Mucosa of gallbladder (tissue), 1 donor: ENCODE data around the gene HOXA9. TPM values are rescaled to one million over a fixed set of nuclear protein-coding genes. Genes with fewer than 3 reads are reported as not detected.

Experiments
- DNase-seq: peaks from one replicate; pipeline ENCODE4 v3.0.0-alpha.2; 2020; ENCODE audit warnings: low spot score
- total RNA-seq: library from RNA; stranded (reverse); gene quantifications from one replicate; pipeline ENCODE4 v1.2.1, GENCODE V29; 2021
- donor health status: DM: no; HTN: no; CAD: no.

HOXA9 gene
- total RNA-seq, 1 donor from 2014 or later, result 0.17 TPM

DNA sequence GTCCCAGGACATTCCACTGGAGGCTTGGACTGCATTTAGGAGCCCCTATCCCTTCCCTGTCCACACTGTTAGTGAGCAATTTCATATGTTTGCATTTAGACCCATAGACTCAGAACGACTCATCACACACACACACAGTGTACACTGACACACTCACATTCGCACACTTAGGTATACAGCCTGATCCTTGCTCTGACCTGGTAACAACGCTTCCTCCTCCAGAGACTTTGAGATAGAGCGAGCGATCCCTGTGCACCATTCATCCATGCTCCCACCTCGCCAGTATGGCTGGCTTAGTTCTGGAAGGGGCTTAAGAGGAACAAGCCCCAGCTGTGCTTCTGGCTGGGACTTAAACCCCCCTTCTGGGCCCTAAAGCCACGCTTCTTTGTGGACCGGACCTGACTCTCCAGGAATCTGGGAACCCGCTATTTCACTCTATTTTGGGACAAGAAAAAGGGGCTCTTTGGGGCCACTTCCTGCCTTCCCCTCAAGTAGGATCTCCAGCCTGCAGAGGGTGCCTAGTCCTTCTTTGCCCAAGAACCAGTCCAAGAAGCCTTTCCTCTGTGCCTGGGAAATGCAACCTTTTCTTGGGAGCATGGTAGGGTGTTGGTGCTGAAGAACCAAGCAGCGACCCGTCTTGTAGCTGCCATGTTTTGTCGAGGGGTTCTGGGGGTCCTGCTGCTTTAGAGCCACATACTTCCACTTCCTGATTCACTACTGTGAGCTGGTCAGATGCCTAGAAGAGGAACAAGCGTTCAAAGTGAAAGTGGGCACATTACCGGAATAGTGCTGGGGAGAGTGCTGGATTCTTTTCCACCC is 35.6 kb upstream of the HOXA9 start:
- DNase-seq, result no peak

DNA sequence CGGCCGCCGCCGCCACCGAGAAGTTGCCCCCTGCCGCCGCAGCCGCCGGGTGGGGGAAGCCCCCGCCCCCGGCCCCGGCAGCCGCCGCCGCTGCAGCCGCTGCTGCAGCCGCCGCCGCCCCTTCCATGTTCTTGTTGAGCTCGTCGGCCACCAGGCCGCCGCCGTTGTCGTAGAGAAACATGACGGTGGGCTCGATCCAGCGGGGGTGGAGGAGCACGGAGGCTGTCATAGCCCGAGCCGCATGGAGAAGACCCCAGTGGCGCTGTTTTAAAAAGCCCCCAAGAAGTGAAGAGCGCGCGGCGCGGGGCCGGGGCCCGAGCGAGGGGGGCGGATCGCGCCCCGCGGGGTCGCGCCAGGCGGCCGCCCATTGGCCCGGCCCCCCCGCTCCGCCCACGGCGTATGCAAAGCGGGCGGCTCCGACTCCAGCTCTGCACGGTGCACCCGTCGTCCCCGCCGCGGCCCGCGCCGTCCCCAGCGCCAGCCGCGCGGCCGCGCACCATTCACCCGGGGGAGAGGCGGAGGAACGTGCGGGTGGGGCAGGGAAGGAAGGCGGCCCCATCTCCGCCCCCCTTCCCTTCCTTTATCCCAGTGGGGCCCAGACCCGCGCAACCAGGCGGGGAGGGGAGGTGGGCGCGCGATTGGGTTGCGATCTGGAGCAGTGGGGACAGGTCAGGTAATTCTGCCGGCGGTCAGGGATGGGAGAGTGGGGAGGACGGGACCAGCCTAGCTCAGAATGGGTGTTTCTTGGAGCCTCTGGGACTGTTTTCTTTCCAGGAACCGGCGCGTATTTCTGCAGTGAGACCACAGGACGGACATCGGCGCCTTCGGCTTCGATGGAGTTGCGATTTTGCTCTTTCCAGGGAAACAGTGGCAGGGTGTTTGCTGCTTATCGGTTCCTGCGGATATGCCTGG is 34.8 kb upstream of the HOXA9 start, which contains the start of gene HOXA13:
HOXA13 (minus strand) TSS at position 243 of the 912 bp plus-strand sequence; CDS start at position 229, 14 bp downstream.
- no peak for DNase-seq

DNA sequence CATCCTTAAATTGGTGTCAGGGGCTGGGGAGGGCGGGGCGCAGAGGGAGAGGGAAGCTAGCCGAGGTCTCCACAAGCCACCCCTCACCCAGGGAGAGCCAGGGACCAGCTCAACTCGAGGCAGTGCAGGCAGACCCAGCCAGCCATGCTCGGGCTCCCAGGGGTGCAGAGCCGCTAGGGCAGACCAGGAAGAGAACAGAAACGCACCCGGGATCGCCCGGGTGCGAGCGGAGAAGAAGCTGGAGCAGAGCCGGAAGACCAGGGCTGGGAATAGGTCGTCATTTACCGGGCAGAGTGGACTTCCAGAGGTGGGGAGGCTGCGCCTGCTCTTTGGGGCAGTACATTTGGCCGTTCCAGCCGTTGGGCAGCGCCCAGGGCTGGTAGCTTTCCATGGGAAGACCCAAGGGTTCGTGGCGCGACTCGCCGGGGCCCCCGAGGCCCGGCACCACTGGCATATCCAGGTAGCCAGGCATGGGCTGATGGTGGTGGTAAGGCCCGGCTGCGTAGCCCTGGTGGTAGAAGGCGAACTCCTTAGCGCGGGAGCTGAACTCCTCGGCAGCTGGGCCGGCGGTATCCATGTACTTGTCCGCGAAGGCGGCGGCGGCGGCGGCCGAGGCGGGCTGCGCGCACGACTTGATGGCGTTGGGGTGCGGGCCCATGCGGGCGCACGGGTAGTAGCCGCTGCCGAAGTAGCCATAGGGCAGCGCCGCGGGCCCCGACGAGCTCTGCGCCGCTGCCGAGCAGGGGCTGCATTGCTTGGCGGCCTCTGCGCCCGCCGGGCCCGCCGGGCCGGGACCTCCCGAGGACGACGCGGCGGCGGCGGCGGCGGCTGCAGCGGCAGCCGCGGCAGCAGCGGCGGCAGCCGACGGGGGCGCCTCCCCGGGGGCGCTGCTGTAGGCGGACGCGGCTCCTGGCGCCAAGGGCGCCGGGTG is 33.8 kb upstream of the HOXA9 start:
- no peak for DNase-seq

DNA sequence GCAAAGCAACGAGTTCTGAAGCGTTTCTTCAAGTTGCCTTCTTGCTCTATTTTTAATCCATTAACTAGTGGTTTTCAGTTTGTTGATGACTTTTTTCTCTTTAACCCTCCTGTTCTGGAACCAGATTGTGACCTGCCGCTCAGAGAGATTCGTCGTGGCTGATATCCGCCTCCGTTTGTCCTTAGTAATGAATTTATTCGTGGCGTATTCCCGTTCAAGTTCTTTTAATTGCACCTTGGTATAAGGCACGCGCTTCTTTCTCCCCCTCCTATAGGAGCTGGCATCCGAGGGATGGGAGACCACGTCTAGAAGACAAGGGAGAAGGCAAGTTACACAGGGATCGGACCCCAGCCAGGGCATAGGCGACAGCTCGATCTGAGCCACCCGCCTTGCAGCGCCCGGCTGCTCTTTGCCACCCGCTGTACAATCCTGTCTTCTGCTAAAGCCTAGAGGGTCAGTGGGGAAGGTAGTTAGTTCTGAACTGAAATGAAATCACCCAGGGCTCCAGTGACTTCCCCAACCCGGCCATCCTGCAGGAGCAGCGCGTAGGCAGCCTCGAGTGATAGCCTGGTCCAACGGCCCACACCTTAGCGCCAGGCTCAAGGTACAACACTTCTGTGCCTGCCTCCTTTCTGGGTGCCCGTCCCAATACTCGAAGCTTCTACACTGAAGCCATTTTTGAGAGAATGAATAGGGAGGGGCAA is 33.0 kb upstream of the HOXA9 start:
- no peak for DNase-seq

DNA sequence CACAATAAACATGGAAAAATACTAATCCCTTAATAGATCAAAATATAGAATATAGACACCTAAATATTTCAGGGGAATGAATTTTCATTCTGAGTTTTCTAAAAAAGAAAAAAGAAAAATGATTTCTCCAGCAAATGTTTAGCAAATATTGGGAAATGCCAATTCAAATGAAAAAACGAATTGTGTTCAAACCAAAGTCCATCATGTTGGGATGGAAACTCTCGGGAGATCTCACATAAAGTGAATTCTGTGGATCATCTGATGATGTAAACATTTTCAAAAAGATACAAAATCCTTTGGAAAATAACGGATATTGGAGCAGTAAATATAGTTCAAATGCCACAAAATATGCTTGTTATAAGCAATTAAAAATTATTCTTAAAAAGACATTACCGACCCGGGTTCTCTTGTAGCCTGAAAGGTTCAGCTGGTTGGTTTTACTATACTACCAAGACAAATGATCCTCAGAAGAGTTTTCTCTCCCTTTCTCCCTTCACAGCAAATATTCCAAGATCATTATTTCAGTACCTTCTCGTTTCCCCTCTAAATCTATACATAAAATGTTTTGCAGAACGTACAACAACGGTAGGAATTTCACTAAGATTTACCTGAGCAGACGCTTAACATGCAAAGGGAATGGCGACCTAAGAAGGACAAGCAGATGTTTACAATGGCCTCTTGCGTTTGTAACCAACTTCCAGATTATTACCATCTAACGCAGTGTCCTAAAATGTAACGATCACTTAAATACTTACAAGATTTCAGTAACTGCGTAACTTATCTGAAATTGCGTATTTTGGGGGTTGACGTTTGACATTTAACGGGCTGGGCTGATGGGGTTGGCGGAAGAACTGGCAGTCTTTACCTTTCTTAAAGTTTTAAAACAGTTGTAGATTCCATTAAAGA is 32.1 kb upstream of the HOXA9 start:
- DNase-seq, result no peak

DNA sequence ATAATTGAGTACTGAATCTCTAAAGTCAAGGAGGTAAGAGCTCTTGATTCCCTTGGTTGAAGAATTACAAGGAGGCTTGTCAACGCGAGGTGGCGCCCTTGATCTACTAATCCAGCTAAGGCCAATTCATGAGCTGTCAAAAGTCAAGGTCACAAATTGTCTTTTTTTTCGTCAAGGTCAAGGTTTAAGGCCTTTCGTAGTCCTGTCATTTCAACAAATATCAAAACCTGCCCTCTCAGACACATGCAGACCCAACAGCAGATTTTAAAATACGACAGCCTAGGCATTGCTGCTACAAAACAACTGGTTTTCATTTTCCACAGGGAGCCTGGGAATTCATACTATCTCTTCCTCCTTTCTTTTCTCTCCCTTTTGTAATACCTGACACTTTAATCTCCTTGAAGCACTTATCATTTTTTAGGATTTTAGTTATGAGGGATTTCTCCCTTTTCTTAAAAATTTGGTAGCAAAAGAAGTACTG is 31.0 kb upstream of the HOXA9 start:
- peak; percentile 82 for DNase-seq

DNA sequence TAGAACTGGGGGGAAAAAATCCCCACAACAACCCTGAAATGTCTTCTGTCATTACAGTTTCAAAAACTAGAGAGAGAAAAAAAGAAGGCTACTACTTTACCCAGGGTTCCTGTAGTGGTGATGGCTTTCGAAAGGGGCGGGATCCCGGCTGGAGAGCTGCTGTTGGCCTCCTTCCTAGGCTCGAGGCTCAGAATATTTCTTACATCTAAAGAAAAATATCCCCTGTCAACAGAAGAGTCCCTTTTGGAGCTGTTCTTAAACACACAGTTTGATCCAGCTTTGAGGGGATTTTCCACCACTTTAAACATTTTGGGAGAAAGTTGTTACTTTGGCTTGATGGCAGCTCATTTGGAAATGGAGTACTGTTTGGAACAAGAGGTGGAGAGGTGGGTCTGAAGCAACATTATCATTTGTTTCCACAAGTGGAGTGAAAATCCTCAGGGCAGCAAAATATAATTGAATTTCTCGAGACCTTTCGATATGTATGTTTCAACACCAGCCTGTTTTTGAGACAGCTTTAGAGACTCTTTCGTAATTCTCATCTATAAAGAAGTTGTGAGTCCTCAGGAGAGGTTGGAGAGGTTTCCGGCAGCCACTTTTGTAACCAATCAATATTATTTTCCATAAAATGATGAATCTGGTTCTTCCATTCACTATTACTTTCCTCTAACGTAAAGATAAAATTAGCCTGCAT is 29.5 kb upstream of the HOXA9 start:
- no peak for DNase-seq

DNA sequence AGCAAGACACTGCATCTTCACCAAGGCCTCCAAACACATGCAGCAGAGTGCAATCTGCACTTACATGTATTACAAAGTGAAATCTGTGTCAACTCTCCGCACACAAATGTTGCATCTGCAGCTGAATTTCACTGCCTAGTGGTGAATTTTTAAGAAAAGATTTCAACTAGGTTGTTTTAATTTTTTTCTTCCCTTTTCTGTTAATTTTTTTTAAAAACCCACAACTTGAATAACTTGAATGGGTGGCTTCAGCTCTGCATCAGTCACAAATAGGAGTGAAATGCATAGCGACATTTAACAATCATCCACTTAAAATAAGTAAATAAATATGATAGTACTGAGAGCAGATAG is 28.6 kb upstream of the HOXA9 start:
- DNase-seq, result no peak

DNA sequence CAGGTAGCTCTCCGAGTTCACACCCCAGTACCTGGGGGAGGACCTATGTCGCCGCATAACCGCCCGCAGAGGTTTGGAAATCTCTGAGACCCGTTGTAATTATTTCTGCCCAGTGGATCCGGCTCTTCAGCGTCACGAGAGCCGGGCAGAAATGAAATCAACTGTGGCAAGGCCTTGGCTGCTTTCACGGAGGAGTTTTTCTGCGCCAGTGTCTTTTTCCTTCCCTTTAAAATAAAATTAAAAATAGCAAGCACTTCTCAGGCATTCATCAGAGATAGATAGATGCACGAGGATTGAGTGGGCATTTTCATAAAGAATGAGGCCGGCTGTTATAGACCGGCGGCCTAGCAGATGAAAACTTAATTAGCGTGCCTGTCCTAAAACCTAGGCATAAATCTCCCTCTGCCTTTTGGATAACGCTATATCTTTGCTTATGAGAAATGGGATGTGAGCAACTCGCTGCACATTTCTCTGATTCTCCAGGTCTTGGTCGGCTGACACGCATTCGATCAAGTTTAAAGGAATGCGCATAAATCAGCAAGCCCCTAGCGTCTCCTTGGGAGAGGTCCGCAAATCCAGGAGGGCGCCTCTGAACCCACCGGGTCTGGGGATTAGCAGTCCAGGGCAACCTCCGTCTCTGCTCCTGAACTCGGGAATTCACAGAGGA is 28.1 kb upstream of the HOXA9 start:
- no peak for DNase-seq

DNA sequence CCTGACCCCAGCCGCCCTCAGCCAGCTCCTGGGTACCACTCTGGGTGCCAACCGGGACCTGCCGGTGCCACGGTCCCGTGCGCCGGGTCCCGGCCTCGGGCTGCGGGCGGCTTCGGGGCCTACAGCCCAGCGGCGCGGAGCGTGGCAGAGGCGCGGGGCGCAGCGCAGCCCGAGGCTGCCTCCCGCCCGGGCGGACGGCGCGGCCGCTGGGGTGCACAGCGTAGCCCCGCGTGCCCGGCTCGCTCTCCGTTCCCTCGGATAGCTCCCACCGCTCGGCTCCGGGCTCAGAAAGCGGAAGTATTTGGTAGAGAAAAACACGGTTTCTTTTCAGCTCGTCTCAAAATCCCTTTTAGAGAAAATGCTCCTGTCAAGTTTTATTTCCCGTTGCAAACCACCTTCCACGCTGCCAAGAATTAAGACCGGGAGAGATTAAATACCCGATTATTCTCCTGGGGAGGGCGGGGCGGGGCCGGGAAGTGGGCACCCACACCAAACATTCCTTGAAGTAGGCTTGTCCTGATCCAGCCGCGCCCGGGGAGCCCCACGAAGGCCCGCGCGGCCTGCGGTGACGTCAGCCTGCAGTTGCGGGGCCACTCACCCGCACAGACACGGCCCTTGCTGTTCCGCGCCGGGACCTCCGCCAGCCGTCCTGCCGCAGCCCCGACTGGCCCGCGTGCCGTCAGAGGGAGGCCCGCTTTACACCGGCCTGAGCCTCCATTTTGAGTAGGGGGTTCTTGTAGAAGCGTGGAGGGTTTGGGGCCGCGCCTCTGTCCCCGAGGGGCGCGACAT is 27.4 kb upstream of the HOXA9 start:
- DNase-seq, result no peak

DNA sequence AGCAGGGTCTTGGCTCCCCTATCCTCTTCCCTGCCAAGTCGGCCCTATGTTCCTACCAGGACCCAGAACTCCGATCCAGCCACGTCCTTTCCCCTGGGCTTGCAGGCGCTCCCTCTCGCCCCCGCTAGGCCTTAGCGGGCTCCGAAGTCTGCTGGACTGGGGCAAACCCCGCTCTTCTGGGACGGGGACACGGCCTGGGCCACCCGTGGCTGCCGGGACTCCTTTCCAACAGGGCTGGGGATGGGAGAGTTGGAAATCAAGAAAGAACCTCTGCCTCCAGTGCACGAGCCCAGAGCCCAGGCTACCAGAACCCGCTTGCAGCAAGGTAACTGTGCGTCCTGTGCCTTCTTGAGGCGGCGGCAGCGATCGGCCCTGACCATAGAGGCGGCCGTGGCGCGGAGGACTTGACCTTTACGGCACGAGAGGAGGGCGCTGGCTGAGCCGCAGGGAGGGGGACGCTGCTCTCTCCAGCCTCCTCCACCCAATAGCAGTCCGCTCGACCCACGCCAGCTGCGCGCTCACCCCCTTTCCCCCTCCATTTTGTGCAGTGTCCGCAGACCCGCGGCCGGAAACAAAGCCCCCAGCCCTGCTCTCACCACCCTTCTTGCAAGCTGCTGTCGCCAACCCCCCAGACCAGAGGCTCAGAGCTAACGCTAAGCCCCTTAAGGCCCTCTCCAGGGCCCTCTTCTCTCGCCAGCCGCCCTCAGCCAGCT is 26.7 kb upstream of the HOXA9 start:
- no peak for DNase-seq

DNA sequence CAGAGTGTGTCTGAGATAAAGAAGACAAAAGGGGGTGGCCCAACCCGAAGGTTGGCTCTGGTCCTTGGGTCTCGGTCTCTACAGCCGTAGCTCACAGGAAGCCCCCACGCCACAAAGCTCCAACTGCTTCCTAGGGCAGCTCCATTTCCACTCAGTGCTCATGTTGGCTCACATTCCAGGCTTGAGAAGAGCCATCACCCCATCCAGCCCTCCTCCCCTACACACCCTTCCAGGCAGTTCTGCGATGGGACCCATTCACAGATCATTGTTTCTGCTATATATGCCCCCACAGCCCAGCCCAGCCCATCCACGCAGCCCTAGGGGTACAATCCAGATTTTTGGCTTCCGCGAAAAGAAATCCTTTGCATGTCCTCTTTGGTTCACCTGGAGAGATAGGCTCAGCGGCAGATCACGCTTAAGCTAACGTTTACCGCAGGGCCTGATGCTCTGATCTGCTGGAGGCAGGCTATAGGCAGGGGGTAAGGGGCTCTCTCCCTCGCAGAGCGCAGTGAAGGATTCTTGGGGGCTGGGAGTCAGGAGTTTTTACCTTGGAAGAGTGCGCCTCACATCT is 25.9 kb upstream of the HOXA9 start:
- DNase-seq, result no peak

DNA sequence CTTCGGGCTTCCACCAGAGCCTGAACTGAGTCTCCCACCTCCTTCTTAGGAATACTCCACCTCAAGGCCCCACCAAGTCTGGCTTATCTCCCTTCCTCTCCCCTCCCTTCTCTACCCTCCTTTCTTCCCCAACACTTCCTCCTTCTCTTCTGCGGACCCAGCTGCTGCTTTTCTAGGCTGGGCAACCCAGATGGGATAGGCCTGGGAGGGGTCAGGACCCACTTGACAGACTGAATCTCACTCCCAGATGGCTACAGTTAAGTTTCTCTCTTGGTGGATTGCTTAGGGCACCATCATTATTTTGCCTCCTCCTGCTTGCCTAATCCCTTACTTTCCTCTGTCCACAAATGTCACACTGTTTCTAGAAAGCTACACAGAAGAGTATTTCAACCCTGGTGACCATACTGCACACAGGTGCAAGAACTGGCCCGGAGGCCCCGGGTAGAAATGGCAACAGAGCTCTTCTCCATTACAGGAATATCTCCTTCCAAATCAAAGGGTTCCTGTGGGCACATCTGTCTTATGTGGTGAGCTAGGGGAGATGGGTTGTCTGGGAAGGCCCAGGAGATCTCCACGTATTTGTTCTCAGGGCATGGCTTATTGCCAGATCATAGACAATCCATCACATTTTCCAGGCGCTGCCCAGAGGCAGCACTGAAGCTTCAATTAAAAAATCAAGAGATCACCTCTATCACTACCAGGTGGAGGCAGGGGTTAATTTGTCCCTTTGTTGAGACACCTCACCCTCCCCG is 24.8 kb upstream of the HOXA9 start:
- no peak for DNase-seq

DNA sequence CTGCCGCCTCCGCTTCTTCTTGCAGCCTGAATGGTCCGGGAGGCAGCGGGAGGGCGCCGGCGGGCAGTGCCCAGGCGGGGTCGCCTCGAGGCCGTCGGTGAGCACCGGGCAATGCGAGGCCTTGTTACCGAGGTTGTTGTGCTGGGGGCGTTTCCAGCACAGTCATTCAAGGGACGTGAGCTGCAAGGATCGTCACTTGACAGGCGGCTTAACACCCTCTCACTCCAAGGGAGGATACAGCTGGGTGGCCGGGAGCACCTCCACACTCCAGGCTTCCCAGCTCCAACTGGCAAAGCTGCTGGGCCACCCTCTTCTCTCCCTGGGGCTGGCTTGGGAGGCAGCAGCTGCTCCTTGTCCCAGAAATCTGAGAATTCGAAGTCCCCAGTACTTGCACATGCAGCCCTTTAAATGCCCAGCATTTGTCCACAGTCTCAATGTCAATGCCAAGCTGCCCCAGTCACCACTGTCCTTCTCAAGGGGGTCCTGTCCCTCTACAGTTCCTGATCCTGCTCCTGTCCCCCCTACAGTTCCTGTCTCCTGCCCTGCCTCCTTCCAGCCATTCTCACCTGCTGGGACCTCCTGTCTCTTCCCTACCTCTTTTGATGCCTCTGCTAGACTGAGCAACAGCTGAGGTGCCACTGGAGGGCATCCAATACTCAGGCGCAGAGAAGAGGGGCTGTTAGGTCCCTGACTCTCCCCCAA is 24.1 kb upstream of the HOXA9 start:
- no peak for DNase-seq
